Measurements from ENCODE around the gene SNX4. TPM values are rescaled to one million over a fixed set of nuclear protein-coding genes. Genes with fewer than 3 reads are reported as not detected.

The SNX4 gene
- total RNA-seq, 2 experiments from 2014 or later = 28.2 to 38.9 TPM

- H4K20me1 ChIP-seq (ENCODE audit: insufficient read depth, low read length) = no peaks in the 10 kb centered on the region
- no peak overlapping the region for H3K4me2 ChIP-seq (ENCODE audit: low read length)
- no peak overlapping the region for H3K27ac ChIP-seq (ENCODE audit: low read depth, low read length, poor library complexity, severe bottlenecking)
- POLR2A ChIA-PET = no interaction called here
- intact Hi-C loops (cut with micrococcal nuclease; ENCODE audit: unreplicated experiment) = loop anchor here (1.0 to 5.0 kb wide), 3 partner anchors 443 to 676 kb away; no protein-coding TSS in a partner anchor
- CTCF ChIA-PET (ENCODE audit: unreplicated experiment) = no interaction called here
- H3K9me2 ChIP-seq (ENCODE audit: insufficient read depth, low read length) = no peaks in the 10 kb centered on the region
- TF ChIP-seq, protein P1, sequence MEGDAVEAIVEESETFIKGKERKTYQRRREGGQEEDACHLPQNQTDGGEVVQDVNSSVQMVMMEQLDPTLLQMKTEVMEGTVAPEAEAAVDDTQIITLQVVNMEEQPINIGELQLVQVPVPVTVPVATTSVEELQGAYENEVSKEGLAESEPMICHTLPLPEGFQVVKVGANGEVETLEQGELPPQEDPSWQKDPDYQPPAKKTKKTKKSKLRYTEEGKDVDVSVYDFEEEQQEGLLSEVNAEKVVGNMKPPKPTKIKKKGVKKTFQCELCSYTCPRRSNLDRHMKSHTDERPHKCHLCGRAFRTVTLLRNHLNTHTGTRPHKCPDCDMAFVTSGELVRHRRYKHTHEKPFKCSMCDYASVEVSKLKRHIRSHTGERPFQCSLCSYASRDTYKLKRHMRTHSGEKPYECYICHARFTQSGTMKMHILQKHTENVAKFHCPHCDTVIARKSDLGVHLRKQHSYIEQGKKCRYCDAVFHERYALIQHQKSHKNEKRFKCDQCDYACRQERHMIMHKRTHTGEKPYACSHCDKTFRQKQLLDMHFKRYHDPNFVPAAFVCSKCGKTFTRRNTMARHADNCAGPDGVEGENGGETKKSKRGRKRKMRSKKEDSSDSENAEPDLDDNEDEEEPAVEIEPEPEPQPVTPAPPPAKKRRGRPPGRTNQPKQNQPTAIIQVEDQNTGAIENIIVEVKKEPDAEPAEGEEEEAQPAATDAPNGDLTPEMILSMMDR (conservative IDR thresholded peaks at IDR 0.05; ENCODE audit: low read length) = peak; percentile 99
- no peak for TF ChIP-seq EZH2phosphoT487 (IDR thresholded peaks at IDR 0.05; ENCODE audit: borderline replicate concordance, low read depth, low read length)
- no TSS peak for BruUV-seq (replicated peaks)
- no peaks in the 10 kb centered on the region for H3K9me3 ChIP-seq (ENCODE audit: low read length)
- no peak overlapping the region for H2AFZ ChIP-seq (ENCODE audit: low read length)
- no peaks in the 10 kb centered on the region for H3K4me1 ChIP-seq (ENCODE audit: insufficient read depth, low read length, poor library complexity, severe bottlenecking)
- H3K4me3 ChIP-seq (ENCODE audit: low read depth, low read length, poor library complexity, severe bottlenecking) = no peak overlapping the region
- no peaks in the 10 kb centered on the region for H3K36me3 ChIP-seq (ENCODE audit: insufficient read depth, low read length)
- DNase-seq (ENCODE audit: low spot score) = peak; percentile 47
- H3K79me2 ChIP-seq (ENCODE audit: insufficient read depth, low read depth, low read length) = no peaks in the 10 kb centered on the region
Measured at GRCh38 chr3:125437631-125438435, 82.2 kb downstream of the SNX4 start.

DNA sequence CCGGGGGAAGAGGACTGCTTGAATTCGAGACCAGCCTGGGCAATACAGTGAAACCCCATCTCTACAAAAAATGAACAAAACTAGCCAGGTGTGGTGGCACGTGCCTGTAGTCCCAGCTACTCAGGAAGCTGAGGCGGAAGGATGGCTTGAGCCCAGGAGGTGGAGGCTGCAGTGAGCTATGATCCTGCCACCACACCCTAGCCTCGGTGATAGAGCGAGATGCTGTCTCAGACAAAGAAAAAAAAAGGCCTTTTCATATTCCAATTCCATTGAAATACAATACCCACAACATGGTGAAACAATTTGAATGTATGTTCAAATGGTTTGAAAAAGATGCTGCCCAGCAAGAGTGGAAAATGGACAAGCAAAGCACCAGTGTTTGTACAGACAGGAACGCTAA is 83.1 kb downstream of the SNX4 start:
- no peak overlapping the region for H2AFZ ChIP-seq (ENCODE audit: low read length)
- no peak for TF ChIP-seq EZH2phosphoT487 (IDR thresholded peaks at IDR 0.05; ENCODE audit: borderline replicate concordance, low read depth, low read length)
- TF ChIP-seq, protein P1 (conservative IDR thresholded peaks at IDR 0.05; ENCODE audit: low read length) = no peak
- H4K20me1 ChIP-seq (ENCODE audit: insufficient read depth, low read length) = no peaks in the 10 kb centered on the region
- intact Hi-C loops (cut with micrococcal nuclease; ENCODE audit: unreplicated experiment) = loop anchor here (1.0 to 5.0 kb wide), 3 partner anchors 442 to 675 kb away; no protein-coding TSS in a partner anchor
- no peaks in the 10 kb centered on the region for H3K9me3 ChIP-seq (ENCODE audit: low read length)
- H3K4me2 ChIP-seq (ENCODE audit: low read length) = no peak overlapping the region
- H3K4me3 ChIP-seq (ENCODE audit: low read depth, low read length, poor library complexity, severe bottlenecking) = no peak overlapping the region
- no peaks in the 10 kb centered on the region for H3K79me2 ChIP-seq (ENCODE audit: insufficient read depth, low read depth, low read length)
- no TSS peak for BruUV-seq (replicated peaks)
- no peak overlapping the region for H3K27ac ChIP-seq (ENCODE audit: low read depth, low read length, poor library complexity, severe bottlenecking)
- H3K9me2 ChIP-seq (ENCODE audit: insufficient read depth, low read length) = no peaks in the 10 kb centered on the region
- H3K36me3 ChIP-seq (ENCODE audit: insufficient read depth, low read length) = no peaks in the 10 kb centered on the region
- no peaks in the 10 kb centered on the region for H3K4me1 ChIP-seq (ENCODE audit: insufficient read depth, low read length, poor library complexity, severe bottlenecking)
- CTCF ChIA-PET (ENCODE audit: unreplicated experiment) = no interaction called here
- no peak for DNase-seq (ENCODE audit: low spot score)
- POLR2A ChIA-PET = no interaction called here

DNA sequence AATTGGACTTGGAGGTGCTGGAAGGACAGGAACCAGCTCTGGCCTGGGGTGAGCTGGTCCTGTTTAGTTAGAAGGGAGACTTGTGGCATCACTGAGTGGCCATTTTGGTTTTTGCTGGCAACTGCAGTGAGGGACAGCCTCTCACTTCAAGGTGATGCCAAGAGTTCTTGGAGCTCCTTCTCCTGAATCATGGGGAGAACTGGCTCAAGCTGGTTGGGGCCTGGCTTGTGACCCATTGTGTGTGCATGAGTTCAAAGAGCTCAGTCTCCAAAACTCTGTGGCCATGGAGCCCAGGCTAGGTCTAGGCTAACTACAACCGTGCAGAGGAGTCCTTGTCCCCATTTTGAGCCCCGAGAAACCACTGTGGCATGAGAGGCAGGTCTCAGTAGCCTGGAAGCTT is 84.8 kb downstream of the SNX4 start:
- no peak overlapping the region for H3K27ac ChIP-seq (ENCODE audit: low read depth, low read length, poor library complexity, severe bottlenecking)
- H3K36me3 ChIP-seq (ENCODE audit: insufficient read depth, low read length) = no peaks in the 10 kb centered on the region
- H4K20me1 ChIP-seq (ENCODE audit: insufficient read depth, low read length) = no peaks in the 10 kb centered on the region
- H3K4me1 ChIP-seq (ENCODE audit: insufficient read depth, low read length, poor library complexity, severe bottlenecking) = no peaks in the 10 kb centered on the region
- ChIA-PET CTCF (ENCODE audit: unreplicated experiment) (interaction anchor here (0.5 kb wide), 1 partner anchor 440 kb away, joined by 3 read pairs; no protein-coding TSS in a partner anchor), POLR2A (no interaction called here)
- no peak for DNase-seq (ENCODE audit: low spot score)
- BruUV-seq (replicated peaks) = no TSS peak
- H3K9me2 ChIP-seq (ENCODE audit: insufficient read depth, low read length) = no peaks in the 10 kb centered on the region
- H3K4me2 ChIP-seq (ENCODE audit: low read length) = no peak overlapping the region
- no peaks in the 10 kb centered on the region for H3K9me3 ChIP-seq (ENCODE audit: low read length)
- H3K4me3 ChIP-seq (ENCODE audit: low read depth, low read length, poor library complexity, severe bottlenecking) = no peak overlapping the region
- TF ChIP-seq, protein P1 (conservative IDR thresholded peaks at IDR 0.05; ENCODE audit: low read length) = no peak
- TF ChIP-seq EZH2phosphoT487 (IDR thresholded peaks at IDR 0.05; ENCODE audit: borderline replicate concordance, low read depth, low read length) = no peak
- 0 out of 2 replicates have a peak overlapping the region, but pooled peaks have one; percentile 2 for H2AFZ ChIP-seq (ENCODE audit: low read length)
- intact Hi-C loops (cut with micrococcal nuclease; ENCODE audit: unreplicated experiment) = loop anchor here (5.0 kb wide), 1 partner anchor 673 kb away; no protein-coding TSS in a partner anchor
- H3K79me2 ChIP-seq (ENCODE audit: insufficient read depth, low read depth, low read length) = no peaks in the 10 kb centered on the region

Measured in OCI-LY7 (cell line).